Measurements from ENCODE around the gene ELAVL2.

The ELAVL2 gene

GRCh38 chr9:23663536-23663935, 162.5 kb downstream of the ELAVL2 start:
- H3K27ac ChIP-seq, result no peak overlapping the region
- TF ChIP-seq CTCF (conservative IDR thresholded peaks at IDR 0.05) (no peak), ZFX (IDR thresholded peaks at IDR 0.05) (no peak)

- no peak for TF ChIP-seq CTCF (conservative IDR thresholded peaks at IDR 0.05)
- no peak for TF ChIP-seq ZFX (IDR thresholded peaks at IDR 0.05)
- no peak overlapping the region for H3K27ac ChIP-seq
These were observed 162.9 kb downstream of the ELAVL2 start for GRCh38 chr9:23663125-23663524.

- H3K27ac ChIP-seq, result no peak overlapping the region
- TF ChIP-seq ZFX (IDR thresholded peaks at IDR 0.05), result no peak
- no peak for TF ChIP-seq CTCF (conservative IDR thresholded peaks at IDR 0.05)
These were observed 163.7 kb downstream of the ELAVL2 start for GRCh38 chr9:23662320-23662719.

GRCh38 chr9:23659346-23660006, 166.6 kb downstream of the ELAVL2 start:
- H3K27ac ChIP-seq, result no peak overlapping the region
- TF ChIP-seq CTCF (conservative IDR thresholded peaks at IDR 0.05) (no peak), ZFX (IDR thresholded peaks at IDR 0.05) (no peak)

- no peak for TF ChIP-seq ZFX (IDR thresholded peaks at IDR 0.05)
- TF ChIP-seq CTCF (conservative IDR thresholded peaks at IDR 0.05), result no peak
- H3K27ac ChIP-seq, result no peak overlapping the region
These were observed 167.4 kb downstream of the ELAVL2 start for GRCh38 chr9:23658376-23659258.

GRCh38 chr9:23651051-23651450, 175.0 kb downstream of the ELAVL2 start:
- H3K27ac ChIP-seq, result no peak overlapping the region
- TF ChIP-seq CTCF (conservative IDR thresholded peaks at IDR 0.05), result no peak
- TF ChIP-seq ZFX (IDR thresholded peaks at IDR 0.05), result no peak

- no peak for TF ChIP-seq ZFX (IDR thresholded peaks at IDR 0.05)
- TF ChIP-seq CTCF (conservative IDR thresholded peaks at IDR 0.05), result no peak
- H3K27ac ChIP-seq, result no peak overlapping the region
These were observed 177.4 kb downstream of the ELAVL2 start for GRCh38 chr9:23648651-23649050.
